Measurements from ENCODE around the gene FRMD8.

The FRMD8 gene

DNA sequence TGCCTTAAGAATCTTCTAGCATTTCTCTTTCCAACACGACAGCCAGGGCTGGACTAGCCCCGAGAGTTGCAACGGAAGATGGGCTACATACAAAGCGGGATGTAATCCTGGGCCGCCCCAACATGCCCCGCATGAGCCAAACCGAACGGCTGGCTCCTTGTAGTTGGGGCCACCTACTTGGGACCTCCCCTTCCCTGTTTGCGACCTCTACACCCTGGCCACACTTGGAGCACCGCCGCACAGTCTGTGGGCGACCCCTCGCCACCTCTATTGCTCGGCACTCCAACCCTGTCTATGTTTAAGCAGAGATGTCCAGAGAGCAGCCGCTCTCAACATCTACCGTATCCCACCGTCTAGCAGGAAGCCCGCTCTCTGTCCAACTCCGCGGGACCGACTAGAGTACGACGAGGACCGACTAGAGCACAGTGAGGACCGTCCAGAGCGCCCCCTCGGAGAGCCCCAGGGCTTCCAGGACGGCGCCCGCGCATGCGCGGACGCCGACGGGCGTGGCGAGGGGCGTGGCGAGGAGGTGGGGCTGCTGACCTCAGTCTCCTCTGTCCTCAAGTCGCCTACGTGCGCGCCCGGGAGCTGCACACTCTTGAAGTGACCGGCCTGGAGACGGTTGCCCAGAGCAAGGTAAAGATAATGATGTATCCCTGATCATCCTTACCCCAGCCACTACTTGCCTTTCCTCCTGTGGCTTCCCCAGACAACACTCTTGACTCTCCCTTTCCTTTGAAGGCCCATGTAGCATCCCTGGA is 68.4 kb downstream of the FRMD8 start:
- peak; percentile 64 for DNase-seq (ENCODE audit: low read depth)

GRCh38 chr11:65456418-65456817 is 70.0 kb downstream of the FRMD8 start:
- no peak for DNase-seq (ENCODE audit: low read depth)

DNA sequence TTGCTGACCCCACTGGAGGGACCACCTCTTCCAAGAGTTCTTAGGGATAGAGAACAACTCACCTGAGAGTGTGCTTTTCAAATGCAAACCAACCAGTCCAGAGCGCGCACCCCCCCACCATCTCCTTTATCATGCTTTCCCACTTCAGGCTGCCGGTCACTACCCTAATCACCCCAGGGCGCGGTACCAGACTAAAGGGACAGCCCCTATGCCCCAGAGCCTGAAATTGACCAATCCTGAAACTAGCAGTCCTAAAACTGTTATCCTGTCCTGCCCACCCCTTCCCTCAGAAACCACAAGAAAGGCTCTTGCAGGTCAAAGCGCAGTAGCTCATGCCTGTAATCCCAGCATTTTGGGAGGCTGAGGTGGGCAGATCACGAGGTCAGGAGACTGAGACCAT is 73.1 kb downstream of the FRMD8 start:
- no peak for DNase-seq (ENCODE audit: low read depth)
